GM12892 (cell line): ENCODE data around the gene PHYHIPL.

Experiments
- DNase-seq: peaks from one replicate; pipeline ENCODE4 v3.0.0; 2011; ENCODE audit not compliant: insufficient read length
- FAIRE-seq: peaks from 2 replicates; lab custom pipeline; 2011; peaks lifted over from hg19 to GRCh38; lab: Jason Lieb, UNC
- POLR2A ChIP-seq: IDR thresholded peaks from 2 replicates; pipeline ENCODE4 v1.6.1; 2011; ENCODE audit warnings: low read depth, low read length, control low read depth
- POLR2AphosphoS5 ChIP-seq: IDR thresholded peaks from 2 replicates; pipeline ENCODE4 v1.6.1; 2011; ENCODE audit warnings: low read depth, low read length, control low read depth
- TAF1 ChIP-seq: IDR thresholded peaks from 2 replicates; pipeline ENCODE4 v1.6.1; 2011; ENCODE audit warnings: low read depth, mild to moderate bottlenecking, control low read depth, low read length, borderline replicate concordance

PHYHIPL gene

DNA sequence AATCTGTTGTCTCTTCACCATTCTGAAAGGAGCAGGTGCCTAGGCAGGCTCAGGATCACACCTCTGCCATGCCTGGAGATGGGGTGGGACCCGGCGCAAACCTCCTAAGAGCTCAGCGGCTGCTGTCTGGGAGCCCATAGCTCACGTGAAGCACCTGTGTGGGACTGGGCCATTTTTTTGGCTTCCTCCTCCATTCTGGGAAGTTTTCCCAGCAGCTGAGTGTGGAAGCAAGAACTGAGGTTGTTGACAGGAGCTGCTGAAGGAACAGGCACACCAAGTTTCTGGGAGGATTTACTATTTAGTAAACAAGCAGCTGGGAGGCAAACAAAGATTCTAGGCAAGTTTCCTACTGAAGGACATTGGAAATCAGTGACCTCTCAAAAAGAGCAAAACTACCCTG, 108.6 kb downstream of the PHYHIPL start:
- FAIRE-seq (no peak), DNase-seq (no peak)
- TF ChIP-seq POLR2A, result no peak
- TF ChIP-seq TAF1, result no peak
- TF ChIP-seq POLR2AphosphoS5, result no peak

DNA sequence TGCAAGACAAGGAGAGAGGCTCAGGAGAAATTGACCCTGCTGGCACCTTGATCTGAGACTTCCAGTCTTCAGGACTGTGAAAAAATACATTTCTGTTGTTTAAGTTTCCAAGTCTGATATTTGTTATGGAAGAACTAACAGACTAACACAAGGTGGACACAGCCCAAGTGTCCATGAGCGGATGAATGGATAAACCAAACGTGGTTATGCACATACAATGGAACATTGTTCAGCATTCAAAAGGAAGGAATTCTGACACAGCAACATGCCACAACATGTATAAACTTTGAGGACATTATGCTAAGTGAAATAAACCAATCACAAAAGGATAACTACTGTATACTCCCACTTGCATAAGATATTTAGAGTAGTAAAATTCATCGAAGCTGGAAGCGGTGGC, 109.4 kb downstream of the PHYHIPL start:
- FAIRE-seq (no peak), DNase-seq (no peak)
- TF ChIP-seq POLR2AphosphoS5, result no peak

DNA sequence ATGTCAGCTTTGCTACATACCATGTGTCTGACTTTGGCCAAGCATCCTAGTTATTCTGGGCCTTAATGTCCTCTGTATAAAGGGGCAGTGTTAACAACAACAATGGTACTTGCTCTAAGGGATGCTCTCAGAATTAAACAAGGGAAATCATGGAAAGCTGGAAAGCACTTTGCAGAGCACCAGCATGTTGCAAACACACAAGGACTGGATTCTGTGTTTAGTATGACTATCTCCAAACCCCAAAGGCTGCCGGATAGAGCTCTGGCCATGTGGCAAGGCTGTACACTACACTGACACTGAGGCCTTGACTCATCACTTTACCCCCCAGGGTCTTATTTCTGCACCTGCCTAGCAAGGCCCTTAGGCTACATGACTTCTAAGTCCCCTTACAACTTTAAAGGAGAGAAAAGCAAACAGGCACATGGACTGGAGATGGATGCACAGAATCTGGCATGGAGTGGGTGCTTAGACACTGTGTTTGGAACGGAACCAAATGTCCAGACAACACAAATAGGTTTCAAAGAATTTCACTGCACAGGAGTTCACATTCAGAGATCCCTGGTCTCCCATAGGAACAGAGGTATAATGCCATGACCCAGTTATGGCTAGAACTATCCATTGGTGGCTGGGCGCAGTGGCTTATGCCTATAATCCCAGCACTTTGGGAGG, 111.3 kb downstream of the PHYHIPL start:
- no peak for DNase-seq
- FAIRE-seq, result no peak
- TF ChIP-seq POLR2A (no peak), TAF1 (no peak), POLR2AphosphoS5 (no peak)

DNA sequence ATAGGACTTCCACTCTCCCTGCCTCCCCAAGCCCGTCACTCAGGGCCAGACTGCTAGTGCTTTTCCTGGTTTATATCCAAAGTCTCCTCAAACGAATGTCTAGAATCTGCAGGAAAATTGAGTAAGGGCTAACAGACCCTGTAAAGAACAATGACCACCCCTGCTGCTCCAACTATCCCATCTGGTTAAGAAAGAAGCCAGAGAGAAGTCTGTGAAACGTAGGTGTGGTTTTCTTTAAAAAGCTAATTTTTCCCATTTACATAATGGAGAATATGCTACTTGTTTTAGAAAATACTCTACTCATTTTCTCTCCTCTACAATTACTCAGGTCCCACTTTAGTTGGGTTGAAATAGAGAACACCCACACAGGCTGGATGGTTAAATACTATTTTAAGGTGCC, 113.4 kb downstream of the PHYHIPL start:
- DNase-seq (no peak), FAIRE-seq (no peak)
- TF ChIP-seq TAF1 (no peak), POLR2A (no peak), POLR2AphosphoS5 (no peak)

DNA sequence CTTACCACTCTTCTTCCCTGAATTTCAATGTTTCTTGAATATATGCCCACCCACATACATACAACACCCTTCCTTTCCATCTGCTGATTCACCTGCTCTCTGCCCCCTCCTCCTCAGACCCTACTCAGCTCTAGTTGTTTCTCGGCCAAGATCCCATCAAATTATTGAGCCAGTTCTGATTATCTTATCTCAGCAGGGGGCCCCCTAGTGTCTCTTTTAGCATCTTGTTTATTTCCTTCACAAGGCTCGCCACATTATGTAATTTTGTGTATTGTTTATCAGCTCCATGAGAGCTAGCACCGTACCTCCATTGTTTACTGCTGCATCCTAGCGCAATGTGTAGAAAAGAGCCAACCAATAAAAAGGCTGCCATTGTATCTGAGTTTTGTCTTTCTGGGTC, 114.0 kb downstream of the PHYHIPL start:
- FAIRE-seq, result no peak
- no peak for DNase-seq
- no peak for TF ChIP-seq POLR2AphosphoS5
- no peak for TF ChIP-seq POLR2A
- TF ChIP-seq TAF1, result no peak
